K562 (cell line): ENCODE results near the gene RNASE8. TPM values are rescaled to one million over a fixed set of nuclear protein-coding genes. Genes with fewer than 3 reads are reported as not detected.

Experiments
- KLF6 ChIP-seq: fragments of 250-450 bp; sonication (Bioruptor Pico); IDR thresholded peaks from 2 replicates; pipeline ENCODE4 v1.4.0; 2020; ENCODE audit warnings: mild to moderate bottlenecking, moderate library complexity, borderline replicate concordance
- NFE2 ChIP-seq: IDR thresholded peaks from 2 replicates; pipeline ENCODE4 v1.6.1; 2014; ENCODE audit warnings: antibody characterized with exemption, low read depth
- NR2C2 ChIP-seq, 2 experiments: fragments of 200-800 bp in 1 of 2; sonication (Bioruptor generic) in 1 of 2; sonication (generic) in 1 of 2; formaldehyde crosslinking in 1 of 2; IDR thresholded peaks; 2 replicates each; pipeline versions ENCODE4 v1.6.1 to v1.8.0; 2016 to 2022; ENCODE audit warnings: mild to moderate bottlenecking in 1 of 2, missing compliant biosample characterization in 1 of 2, missing genetic modification characterization in 1 of 2, missing genetic modification reagents in 1 of 2
- POLR2G ChIP-seq: fragments of 200-400 bp; formaldehyde crosslinking; IDR thresholded peaks from 2 replicates; pipeline ENCODE4 v1.6.1; 2017; ENCODE audit warnings: low read depth, mild to moderate bottlenecking, antibody characterized with exemption, low read length, moderate library complexity
- PYGO2 ChIP-seq: fragments of 450-650 bp; IDR thresholded peaks from 2 replicates; pipeline ENCODE4 v1.6.1; 2016; ENCODE audit warnings: mild to moderate bottlenecking, missing genetic modification characterization, moderate library complexity, missing compliant biosample characterization
- SRSF7 ChIP-seq: fragments of 200-400 bp; formaldehyde crosslinking; optimal IDR thresholded peaks from 2 replicates; pipeline ENCODE3; 2017; ENCODE audit warnings: mild to moderate bottlenecking, low read depth, low read length
- ZBTB1 ChIP-seq: sonication (generic); formaldehyde crosslinking; IDR thresholded peaks from 2 replicates; pipeline ENCODE4 v1.8.1; 2023; ENCODE audit warnings: missing genetic modification reagents, low read depth, mild to moderate bottlenecking, borderline replicate concordance
- ZFX ChIP-seq: sonication (generic); formaldehyde crosslinking; IDR thresholded peaks from 2 replicates; pipeline ENCODE4 v1.8.0; 2022; ENCODE audit warnings: mild to moderate bottlenecking, missing genetic modification reagents, moderate library complexity
- ZNF197 ChIP-seq: fragments of 200-800 bp; sonication (Bioruptor generic); IDR thresholded peaks from 2 replicates; pipeline ENCODE4 v1.6.1; 2016; ENCODE audit warnings: low read depth, missing genetic modification characterization, missing compliant biosample characterization
- ZNF76 ChIP-seq: fragments of 250-450 bp; sonication (Bioruptor Pico); IDR thresholded peaks from 2 replicates; pipeline ENCODE4 v1.4.0; 2020; ENCODE audit warnings: mild to moderate bottlenecking, moderate library complexity, borderline replicate concordance
- ZZZ3 ChIP-seq: fragments of 450-650 bp; IDR thresholded peaks from 2 replicates; pipeline ENCODE4 v1.6.1; 2016; ENCODE audit warnings: antibody characterized with exemption, mild to moderate bottlenecking, moderate library complexity
- polyA plus RNA-seq, 8 experiments: library from polyadenylated mRNA; depleted of rRNA in 4 of 8; stranded (reverse) in 5 of 8; unstranded in 3 of 8; fragments of >200 nt; fragmentation: Nextera tagmentation in 2 of 8; fragmentation: Illumina TruSeq in 1 of 8; extraction: Ambion mirVana in 2 of 8; extraction: Trizol in 1 of 8; gene quantifications; 2 replicates each; pipeline versions ENCODE4 v1.2.1 to v1.2.3, GENCODE V29; 2011 to 2014; ENCODE audit warnings: inconsistent platforms in 1 of 8, missing spikeins in 1 of 8
- total RNA-seq, 7 experiments: library from RNA; depleted of rRNA in 6 of 7; stranded (reverse); fragments of >200 nt in 6 of 7; fragmentation: Illumina TruSeq in 2 of 7; extraction: Trizol in 2 of 7; gene quantifications; 2 replicates each; pipeline versions ENCODE4 v1.2.1 to v1.2.3, GENCODE V29; 2011 to 2021; ENCODE audit warnings: low replicate concordance in 1 of 7
- TF ChIP-seq, protein P1 (sequence below): fragments of 200-800 bp; sonication (Bioruptor generic); IDR thresholded peaks from 2 replicates; pipeline ENCODE4 v1.6.1; 2017; ENCODE audit warnings: missing genetic modification characterization, missing compliant biosample characterization
- TF ChIP-seq, protein P2 (sequence below): fragments of 250-450 bp; sonication (Bioruptor Pico); IDR thresholded peaks from 2 replicates; pipeline ENCODE4 v1.4.0; 2020
- TF ChIP-seq, protein P3 (sequence below), 2 experiments: fragments of 450-650 bp in 1 of 2; sonication (generic) in 1 of 2; formaldehyde crosslinking in 1 of 2; IDR thresholded peaks; 2 replicates each; pipeline versions ENCODE4 v1.7.1 to v1.9.0; 2016 to 2022; ENCODE audit warnings: inconsistent platforms in 1 of 2, mild to moderate bottlenecking in 1 of 2, missing genetic modification reagents in 1 of 2

The RNASE8 gene
- total and polyA plus RNA-seq, 9 of the 15 experiments (the other 6 are each of a cell fraction or from before 2014, with no cell fraction given) = not detected

DNA sequence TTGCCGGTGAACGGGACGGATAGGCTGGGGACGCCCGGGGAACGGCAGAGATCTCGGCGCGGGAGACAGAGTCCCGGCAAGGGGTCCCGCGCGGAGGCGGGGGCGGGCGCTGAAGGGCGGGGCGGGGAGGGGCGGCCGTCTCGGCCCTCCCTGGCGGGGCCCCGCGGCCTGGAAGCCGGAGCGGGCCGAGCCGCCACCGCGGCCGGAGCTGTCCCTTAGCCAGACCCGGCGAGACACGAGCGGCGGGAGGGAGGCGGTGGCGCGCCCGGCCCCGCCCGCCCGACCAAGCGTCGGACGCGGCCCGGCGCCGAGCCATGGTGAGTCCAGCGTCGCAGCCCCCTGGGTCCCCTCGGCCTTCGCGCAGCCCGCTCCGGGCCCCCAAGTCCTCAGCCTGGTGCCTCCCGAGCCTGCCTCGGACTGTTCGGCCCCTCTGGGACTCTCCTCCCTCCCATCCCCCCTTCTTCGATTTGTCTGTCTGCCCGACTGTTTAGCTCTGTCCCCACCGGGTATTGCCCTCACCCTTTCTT lies 12.5 kb downstream of the RNASE8 start, which contains the start of gene ARHGEF40 (continued):
- TF ChIP-seq SRSF7 (no peak), POLR2G (peak; percentile 54), ZNF76 (CRISPR knock-in tag) (no peak), ZNF197 (no peak), ZFX (CRISPR knock-in tag) (peak; percentile 41; the same call in 1 of the 2 replicates), ZBTB1 (no peak), NR2C2 (CRISPR knock-in tag; IDR thresholded peaks at IDR 0.05) (no peak), NR2C2 (tag; IDR thresholded peaks at IDR 0.05) (peak; percentile 40; the same call in 1 of the 2 replicates), ZZZ3 (no peak), NFE2 (no peak), PYGO2 (tag) (no peak), KLF6 (CRISPR knock-in tag) (no peak)
- TF ChIP-seq, protein P1, sequence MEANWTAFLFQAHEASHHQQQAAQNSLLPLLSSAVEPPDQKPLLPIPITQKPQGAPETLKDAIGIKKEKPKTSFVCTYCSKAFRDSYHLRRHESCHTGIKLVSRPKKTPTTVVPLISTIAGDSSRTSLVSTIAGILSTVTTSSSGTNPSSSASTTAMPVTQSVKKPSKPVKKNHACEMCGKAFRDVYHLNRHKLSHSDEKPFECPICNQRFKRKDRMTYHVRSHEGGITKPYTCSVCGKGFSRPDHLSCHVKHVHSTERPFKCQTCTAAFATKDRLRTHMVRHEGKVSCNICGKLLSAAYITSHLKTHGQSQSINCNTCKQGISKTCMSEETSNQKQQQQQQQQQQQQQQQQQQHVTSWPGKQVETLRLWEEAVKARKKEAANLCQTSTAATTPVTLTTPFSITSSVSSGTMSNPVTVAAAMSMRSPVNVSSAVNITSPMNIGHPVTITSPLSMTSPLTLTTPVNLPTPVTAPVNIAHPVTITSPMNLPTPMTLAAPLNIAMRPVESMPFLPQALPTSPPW (CRISPR knock-in tag) = peak; percentile 54
- TF ChIP-seq, protein P2, sequence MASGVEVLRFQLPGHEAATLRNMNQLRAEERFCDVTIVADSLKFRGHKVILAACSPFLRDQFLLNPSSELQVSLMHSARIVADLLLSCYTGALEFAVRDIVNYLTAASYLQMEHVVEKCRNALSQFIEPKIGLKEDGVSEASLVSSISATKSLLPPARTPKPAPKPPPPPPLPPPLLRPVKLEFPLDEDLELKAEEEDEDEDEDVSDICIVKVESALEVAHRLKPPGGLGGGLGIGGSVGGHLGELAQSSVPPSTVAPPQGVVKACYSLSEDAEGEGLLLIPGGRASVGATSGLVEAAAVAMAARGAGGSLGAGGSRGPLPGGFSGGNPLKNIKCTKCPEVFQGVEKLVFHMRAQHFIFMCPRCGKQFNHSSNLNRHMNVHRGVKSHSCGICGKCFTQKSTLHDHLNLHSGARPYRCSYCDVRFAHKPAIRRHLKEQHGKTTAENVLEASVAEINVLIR (CRISPR knock-in tag) = no peak
- TF ChIP-seq, protein P3, sequence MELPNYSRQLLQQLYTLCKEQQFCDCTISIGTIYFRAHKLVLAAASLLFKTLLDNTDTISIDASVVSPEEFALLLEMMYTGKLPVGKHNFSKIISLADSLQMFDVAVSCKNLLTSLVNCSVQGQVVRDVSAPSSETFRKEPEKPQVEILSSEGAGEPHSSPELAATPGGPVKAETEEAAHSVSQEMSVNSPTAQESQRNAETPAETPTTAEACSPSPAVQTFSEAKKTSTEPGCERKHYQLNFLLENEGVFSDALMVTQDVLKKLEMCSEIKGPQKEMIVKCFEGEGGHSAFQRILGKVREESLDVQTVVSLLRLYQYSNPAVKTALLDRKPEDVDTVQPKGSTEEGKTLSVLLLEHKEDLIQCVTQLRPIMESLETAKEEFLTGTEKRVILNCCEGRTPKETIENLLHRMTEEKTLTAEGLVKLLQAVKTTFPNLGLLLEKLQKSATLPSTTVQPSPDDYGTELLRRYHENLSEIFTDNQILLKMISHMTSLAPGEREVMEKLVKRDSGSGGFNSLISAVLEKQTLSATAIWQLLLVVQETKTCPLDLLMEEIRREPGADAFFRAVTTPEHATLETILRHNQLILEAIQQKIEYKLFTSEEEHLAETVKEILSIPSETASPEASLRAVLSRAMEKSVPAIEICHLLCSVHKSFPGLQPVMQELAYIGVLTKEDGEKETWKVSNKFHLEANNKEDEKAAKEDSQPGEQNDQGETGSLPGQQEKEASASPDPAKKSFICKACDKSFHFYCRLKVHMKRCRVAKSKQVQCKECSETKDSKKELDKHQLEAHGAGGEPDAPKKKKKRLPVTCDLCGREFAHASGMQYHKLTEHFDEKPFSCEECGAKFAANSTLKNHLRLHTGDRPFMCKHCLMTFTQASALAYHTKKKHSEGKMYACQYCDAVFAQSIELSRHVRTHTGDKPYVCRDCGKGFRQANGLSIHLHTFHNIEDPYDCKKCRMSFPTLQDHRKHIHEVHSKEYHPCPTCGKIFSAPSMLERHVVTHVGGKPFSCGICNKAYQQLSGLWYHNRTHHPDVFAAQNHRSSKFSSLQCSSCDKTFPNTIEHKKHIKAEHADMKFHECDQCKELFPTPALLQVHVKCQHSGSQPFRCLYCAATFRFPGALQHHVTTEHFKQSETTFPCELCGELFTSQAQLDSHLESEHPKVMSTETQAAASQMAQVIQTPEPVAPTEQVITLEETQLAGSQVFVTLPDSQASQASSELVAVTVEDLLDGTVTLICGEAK (IDR thresholded peaks at IDR 0.05) = 0 out of 2 replicates have a peak, but pooled peaks have one; percentile 17
- TF ChIP-seq, protein P3 (CRISPR knock-in tag; IDR thresholded peaks at IDR 0.05) = no peak
